Measurements from ENCODE around the gene ANKMY2. TPM values are rescaled to one million over a fixed set of nuclear protein-coding genes. Genes with fewer than 3 reads are reported as not detected.

The ANKMY2 gene
- total RNA-seq (2014; rRNA removed; shearing (Covaris generic)): 8.8 and 10.2 TPM in 2 replicates

DNA sequence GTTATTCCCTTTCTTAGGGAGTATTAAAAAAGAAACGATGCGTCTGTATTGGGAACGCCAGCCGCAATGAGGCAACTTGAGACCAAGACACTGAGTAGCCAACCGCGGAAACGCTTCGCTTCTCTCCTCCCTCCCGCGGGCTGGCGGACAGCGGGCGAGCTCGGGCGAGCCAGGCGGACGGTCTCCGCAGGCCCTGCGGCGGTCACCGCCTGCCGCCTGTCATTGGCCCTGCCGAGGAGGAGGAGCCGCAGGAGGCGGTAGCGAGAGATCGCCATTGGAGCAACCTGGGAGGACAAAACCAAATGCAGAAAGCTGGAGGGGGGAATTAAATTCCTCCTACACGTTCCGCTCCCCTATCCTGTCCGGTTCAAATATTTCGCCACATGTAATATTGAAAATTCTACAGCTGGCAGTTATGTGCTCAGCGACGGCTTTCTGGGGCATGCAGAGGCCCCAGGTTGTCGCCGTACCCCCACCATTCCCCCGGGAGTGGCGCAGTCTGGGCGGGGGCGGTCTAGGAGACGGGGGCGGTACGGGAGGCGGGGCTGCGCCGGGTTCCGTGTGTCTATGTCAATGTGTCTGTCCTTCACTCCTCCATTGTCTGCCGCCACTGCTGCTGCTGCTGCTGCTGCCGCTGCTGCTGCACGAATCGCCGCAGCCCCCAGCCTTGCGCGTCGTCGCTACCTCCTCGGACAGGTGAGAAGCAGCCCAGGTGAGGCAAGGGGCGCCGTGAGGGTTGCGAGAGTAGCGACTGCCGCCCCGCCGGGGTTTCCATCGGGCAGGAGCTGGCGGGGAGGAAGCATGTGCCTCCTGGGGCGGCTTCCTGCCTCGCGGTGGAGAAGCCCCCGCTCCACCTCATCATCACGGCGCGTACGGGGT lies at the start of gene ANKMY2, which contains the start of gene BZW2:
ANKMY2 (minus strand) TSS at position 162 of the 879 bp plus-strand sequence. CDS start 181 bp downstream, outside the sequence.
BZW2 (plus strand) TSS at position 589 of the 879 bp plus-strand sequence. CDS start 19,263 bp downstream, outside the sequence.
- peak; percentile 96 for DNase-seq (ENCODE audit: low spot score)

DNA sequence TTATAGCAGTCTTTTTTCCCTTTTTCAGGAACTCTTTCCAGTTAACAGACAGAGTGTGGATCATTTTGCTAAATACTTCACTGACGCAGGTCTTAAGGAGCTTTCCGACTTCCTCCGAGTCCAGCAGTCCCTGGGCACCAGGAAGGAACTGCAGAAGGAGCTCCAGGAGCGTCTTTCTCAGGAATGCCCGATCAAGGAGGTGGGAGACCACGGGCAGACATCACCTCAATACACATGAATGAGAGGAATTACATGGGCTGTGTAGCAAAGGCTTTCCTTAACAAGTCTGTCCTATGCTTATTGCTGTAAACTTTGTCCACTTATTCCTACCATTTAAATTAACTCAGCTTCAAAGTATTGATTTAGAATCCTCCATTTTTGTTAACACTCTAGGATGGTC lies 49.3 kb upstream of the ANKMY2 start:
- DNase-seq (ENCODE audit: low spot score): no peak

DNA sequence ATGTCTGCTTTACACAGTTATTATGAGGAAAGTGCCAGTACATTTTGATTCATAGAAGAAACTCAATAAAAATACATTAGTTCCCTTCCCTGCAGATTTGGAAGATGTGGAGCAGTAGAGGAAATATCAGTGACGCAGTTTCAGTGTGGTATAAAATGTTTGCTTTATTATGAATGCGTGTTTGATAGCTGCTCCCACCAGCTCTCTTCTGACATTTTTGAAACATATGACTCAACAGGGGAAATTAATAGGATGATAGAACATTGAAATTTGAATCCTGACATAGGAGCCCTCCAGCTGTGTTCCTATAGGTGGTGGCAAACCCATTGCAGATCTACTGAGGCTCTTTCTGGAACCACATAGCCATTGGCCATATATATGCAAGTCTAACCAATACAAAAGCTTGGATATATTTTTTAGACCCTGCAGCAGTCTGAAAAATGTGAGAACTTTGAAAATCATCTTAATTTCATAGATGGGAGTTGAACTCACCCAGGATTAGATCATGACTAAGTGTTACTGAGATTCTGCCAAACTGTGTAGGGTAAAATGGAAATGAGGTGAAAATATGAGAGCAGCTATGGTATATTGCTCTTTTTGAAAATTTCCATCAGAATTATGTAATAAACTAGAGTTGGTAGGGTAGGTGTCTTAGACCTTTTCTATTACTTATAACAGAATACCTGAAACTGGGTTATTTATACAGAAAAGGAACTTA lies 48.2 kb upstream of the ANKMY2 start:
- DNase-seq (ENCODE audit: low spot score): no peak

DNA sequence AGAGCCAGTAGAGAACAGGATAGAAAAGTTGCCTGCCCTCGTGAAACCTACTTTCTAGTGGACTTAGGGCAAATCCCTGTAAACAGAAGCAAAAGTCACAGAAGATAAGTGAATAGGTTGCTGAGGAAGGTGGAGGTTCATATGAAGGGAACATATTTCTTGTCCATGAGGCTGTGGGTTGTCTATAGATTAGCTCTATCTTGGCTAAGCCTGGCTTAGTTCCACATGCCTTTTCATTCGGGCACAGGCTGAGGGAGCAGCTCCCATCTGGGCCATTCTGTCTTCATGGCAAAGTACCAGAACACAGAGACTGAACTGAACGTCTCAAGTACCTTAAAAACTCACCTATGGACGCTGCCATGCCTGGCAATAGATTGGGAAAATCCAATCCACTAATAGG lies 45.7 kb upstream of the ANKMY2 start:
- no peak for DNase-seq (ENCODE audit: low spot score)

DNA sequence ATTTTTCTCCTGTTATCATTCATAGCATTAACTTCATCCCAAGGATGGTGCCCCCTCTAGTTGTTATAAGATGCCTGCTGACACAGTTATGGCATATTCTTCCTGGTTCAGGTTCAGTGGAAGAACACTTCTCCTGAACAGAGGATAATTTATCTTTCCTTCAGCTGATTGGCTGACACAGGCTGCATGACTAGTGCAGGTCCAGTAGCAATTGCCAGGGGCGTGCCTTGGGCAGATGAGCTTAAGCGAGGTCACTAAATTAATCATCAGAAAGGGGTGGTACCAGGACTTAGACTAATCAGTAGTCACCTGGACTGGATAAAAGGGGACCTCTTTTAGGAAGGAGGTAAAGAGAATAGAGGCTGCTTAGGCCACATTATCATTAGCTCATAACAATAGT lies 42.7 kb upstream of the ANKMY2 start:
- peak; percentile 30 for DNase-seq (ENCODE audit: low spot score)

DNA sequence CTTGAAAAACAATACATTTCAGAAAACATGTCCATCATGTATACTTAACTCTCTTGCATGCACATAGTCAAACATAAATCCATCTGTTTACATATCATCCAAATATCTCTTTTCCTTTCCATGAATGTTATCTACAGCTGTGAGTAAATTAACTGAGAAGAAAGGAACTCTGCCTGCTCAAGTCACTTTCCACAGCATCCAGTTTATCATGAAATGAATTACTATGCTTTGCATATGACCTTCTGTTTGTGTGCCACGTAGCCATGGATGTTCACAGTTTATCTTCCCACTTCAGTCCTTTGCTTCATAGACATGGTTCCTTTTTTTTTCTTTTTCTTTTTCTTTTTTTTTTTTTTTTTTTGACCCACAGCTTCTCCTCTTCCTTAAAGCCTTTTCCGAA lies 40.0 kb upstream of the ANKMY2 start:
- DNase-seq (ENCODE audit: low spot score): no peak

DNA sequence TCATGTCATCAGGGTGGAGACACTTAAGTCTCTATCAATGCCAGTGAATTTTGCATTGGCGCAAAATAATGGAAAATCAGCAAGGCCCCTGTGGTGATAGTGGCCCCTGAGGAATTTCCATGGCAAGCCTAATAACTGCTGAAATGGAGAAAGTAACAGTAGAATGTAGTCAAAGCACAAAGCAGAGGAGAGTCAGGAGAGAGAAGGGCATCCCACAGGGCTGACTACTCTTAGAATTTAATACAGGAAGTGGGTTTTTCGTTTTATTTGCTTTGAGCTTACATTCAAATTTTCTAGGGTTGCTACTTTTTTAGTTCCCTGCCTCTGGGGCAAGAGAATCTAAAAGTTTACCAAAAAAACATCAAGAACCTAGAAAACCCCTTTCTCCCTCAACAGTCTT lies 39.4 kb upstream of the ANKMY2 start:
- DNase-seq (ENCODE audit: low spot score): no peak

DNA sequence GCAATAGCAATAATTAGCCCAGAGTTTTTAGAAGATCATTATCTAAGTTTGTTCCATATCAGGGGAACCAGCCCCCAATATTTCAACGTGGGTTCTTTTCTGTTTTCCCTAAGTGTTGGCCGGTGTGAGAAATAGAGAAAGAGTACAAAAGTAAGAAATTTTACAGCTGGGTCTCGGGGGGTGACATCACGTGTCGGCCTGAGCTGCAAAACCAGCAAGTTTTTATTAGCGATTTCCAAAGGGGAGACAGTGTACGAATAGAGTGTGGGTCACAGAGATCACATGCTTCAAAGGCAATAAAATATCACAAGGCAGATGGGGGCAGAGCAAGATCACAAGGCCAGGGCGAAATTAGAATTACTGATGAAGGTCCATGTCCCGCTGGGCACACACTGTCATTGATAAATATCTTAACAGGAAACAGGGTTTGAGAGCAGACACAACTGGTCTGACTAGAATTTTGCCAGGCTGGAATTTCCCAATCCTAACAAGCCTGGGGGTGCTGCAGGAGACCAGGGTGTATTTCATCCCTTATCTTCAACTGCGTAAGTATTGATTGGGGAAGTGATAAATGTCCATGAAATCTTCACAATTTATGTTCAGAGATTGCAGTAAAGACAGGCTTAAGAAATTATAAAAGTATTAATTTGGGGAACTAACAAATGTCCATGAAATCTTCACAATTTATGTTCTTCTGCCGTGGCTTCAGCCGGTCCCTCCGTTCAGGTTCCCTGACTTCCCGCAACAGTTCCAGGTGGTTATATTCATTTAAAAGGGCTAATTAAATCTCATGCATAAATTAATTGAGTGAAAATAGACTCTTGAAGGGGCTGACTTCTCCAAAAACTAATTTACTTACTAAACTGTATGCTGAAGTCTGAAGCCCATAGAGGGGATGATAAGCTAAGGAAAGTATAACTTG lies 33.4 kb upstream of the ANKMY2 start:
- peak; percentile 62 for DNase-seq (ENCODE audit: low spot score)

DNA sequence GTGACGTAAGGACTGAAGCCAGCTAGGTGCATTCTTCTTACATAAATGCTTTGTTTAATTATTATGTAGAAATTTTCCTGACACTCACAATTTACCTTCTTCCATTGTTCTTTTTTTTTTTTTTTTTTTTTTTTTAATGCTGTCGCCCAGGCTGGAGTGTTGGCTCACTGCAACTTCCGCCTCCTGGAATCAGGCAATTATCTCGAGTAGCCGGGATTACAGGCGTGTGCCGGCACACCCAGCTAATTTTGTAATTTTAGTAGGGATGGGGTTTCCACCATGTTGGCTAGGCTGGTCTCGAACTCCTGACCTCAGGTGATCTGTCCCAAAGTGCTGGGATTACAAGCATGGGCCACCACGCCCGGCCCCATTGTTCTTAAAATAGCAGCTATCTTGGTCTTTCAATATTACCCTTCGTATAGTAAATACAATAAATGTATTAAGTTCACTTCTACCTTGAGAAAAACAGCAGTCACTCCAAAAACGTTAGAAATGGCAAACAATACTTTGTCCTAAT lies 32.5 kb upstream of the ANKMY2 start:
- no peak for DNase-seq (ENCODE audit: low spot score)

DNA sequence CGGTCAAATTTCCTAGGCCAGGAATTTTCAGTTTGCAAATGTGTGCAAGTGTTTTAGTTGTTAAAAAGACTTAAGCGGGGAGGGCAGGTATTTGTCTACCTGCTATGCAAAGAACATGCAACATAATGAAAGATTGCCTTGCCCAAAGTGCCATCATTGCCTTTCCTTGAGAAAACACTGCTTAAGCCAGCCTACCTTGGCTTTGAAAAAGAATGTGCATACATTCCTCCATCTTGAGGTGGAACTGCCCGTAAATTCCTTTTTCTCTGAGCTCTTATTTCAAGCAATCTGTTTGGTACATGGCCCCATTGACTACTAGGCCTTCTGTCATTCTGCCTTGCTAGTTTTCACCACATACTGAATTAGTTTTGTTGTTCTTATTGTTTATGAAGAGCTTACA lies 29.7 kb upstream of the ANKMY2 start:
- DNase-seq (ENCODE audit: low spot score): no peak

DNA sequence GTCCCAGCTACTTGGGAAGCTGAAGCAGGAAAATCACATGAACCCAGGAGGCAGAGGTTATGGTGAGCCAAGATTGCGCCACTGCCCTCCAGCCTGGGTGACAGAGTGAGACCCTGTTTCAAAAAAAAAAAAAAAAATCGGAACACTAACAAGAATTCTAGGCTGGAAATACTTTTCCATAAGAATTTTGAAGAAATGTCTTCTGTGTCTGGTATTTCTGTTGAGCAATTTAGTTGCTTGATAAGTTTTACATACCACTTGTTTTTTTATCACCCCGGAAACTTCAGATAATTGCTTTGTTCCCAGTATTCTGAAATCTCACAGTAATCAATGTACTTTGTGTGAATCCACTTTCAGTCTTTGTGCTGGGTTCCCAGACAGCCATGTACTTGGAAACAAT lies 26.3 kb upstream of the ANKMY2 start:
- no peak for DNase-seq (ENCODE audit: low spot score)

DNA sequence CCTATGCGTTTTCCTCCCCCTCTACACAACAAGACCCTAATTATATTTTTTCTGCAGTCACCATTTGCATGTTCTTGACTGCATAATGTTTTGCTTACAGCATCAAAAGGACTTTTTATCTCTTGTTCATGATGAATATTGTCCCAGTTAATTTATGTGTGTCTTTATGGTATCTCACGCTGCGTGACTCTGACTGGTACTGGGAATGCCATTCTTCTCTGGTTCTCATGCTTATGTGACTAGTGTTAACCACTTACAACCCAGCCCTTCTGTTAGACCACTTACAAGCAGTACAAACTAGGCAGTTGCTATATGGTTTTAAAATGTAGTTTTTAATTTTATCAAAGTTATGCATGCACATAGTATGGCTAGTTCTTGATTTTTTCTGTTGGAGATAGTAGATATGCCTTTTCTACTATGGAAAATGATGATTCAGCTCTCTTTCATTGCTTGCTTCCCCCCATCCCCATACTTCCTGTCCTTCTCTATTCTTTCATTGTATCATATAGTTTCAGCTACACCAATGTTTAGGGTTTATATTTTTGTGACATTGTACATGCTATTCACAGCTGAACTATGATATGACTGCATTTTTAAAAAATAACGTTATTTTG lies 25.3 kb upstream of the ANKMY2 start:
- no peak for DNase-seq (ENCODE audit: low spot score)

DNA sequence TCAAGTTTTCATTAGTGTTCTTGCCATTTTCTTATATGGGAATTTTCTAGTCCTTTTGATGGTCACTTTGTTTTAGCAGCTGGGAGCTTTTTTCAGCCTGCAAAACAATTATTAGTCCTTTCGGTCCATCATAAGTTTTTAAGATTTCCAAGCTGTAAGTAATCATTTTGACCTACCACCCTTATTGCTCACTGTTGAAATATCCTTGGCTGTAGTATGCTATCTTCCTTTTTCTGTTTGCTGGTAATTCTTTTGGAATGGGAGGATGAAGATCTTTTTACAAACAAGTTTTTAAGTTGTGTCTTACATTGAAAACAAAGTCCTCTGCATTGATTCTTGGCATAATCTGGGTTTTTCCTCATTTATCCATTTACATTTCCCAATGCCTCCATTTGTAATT lies 24.5 kb upstream of the ANKMY2 start:
- DNase-seq (ENCODE audit: low spot score): no peak

DNA sequence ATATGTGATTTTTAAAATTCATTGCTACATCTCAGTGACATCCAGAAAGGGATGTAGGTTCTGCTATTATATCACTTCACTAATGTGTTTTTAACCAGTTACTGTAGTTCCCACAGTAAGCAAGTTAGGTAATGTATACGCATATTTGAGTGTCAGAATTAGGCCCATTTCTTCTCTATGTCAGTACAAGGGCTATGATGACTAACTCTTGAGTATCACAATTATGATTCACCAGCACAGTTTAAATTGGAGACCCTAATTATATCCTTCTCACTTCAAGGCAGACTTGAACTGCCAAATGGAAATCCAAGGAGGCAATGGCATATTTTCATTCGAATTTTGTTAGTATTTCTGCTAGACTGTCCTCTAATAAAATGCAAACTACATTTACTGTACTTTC lies 24.0 kb upstream of the ANKMY2 start:
- no peak for DNase-seq (ENCODE audit: low spot score)

DNA sequence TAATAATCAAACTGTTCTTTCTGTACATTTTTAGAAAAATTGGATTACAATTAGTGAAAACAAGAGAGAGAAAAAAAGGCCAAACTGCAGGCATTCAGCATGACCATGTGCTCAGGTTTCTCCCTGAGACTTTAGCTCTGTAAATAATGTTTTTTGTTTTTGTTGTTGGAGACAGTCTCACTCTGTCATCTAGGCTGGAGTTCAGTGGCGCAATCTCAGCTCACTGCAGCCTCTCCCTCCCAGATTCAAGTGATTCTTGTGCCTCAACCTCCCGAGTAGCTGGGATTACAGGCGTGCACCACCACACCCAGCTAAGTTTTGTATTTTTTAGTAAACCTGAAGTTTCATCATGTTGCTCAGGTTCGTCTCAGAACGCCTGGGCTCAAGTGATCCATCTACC lies 23.4 kb upstream of the ANKMY2 start:
- DNase-seq (ENCODE audit: low spot score): no peak

DNA sequence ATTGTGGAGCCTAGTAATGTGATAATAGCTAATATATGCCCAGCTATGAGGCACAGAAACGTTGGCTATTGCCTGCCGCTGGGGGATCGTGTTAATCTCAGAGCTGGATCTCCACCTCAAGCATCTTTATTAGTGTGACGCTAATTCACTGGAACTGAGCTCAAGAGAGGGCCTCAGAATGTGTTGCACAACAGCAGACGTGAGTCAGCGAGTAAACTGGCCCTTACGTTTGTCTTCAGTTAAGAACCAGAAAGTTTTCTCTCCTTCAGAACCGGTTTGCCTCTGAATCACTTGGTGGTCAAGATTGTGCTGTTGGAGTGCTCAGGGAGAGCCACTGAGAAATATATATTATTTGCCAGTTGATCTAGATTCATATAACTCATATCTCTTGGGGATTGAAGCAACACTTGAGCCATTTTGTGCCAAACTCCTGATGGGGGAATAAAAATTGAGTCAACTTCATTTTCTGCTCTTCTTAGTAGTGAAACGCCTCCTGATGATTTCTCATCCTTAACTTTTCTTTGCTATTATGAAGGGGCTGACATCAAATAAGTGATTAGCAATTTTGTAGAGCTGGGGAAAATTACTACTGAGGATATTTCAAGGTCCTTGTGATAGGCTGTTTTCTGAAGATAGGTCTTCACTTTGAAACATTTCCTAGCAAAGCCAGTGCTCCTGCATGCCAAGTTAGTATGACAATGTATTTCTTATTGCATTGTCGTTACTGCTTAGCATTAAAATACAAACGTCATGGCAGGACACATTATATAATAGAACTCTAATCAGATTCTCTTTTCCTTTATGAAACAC lies 22.7 kb upstream of the ANKMY2 start:
- DNase-seq (ENCODE audit: low spot score): peak; percentile 95

DNA sequence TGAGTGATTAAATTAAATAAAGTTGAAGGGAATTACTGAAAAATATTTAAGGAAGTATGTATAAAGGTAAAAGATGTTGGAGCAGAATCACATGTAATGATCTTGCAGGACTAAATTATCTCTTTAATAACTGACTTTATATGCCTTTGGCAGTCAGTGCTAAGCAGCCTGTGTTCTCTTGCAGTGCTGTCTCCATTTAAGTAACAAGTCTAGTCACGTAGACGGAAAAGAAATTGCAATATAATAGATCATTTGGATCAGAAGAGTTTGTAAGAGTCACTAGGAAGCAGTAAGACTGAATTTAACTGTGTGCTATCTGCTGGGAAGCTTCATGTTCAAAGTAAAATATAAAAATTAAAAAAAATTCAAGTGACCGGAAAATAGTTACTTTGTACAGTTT lies 21.8 kb upstream of the ANKMY2 start:
- no peak for DNase-seq (ENCODE audit: low spot score)

DNA sequence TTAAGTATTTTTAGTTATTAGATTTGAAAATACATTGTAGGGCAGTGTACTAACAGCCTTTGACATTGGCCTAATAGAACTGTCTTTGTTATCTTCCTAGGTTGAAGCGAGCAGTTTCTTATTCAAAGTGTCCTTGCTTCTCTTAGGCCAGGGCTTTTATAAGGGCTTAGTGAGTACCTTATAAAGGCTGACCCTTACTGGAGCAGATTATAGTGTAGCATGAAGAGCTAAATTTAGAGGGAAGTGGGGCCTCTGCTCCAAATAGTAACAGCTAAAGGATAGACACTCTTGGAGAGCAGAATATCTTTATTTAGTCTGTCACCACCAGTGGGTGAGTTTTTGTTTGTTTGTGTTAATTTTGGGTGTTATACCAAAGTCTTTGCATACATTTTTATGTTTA lies 16.4 kb upstream of the ANKMY2 start:
- no peak for DNase-seq (ENCODE audit: low spot score)

DNA sequence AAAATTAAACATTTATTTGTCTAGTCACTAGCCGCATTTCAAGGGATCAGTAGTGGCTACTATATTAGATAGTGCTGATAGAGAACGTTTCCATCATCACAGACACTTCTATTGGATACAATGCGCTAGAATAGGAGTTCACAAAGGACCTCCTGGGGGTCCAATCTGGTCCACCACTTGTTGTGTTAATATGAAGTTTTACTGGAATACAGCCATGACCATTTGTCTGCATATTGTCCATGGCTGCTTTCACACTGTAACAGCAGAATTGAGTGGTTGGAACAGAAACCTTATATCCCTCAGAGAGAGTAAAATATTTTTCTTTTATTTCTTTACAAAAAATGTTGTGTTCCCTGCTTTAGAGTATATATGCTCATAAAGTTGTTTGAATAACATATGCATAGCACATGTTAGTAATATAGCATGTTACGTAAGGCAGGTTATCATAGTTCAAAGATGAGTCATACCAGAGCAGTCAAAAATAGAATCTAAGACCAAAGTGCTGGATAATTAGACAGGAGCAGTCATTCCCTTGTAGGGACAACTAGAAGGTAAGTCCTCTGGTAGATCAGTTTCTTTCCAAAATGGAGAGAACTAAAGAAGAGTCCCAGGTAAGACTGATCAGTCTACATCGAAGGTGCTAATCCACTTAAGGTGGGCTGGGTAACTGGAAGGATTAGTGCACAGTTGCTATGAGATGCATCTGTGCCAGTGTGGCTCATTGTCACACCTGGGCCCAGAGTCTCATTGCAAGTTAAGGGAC lies 15.3 kb upstream of the ANKMY2 start:
- DNase-seq (ENCODE audit: low spot score): peak; percentile 59
